ENCODE data around the gene HHAT. TPM values are rescaled to one million over a fixed set of nuclear protein-coding genes. Genes with fewer than 3 reads are reported as not detected.

Gene HHAT
- total and polyA plus RNA-seq, 2 of the 13 experiments (the other 11 are each of a cell fraction or from before 2014, with no cell fraction given): 2.6 to 4.9 TPM

DNA sequence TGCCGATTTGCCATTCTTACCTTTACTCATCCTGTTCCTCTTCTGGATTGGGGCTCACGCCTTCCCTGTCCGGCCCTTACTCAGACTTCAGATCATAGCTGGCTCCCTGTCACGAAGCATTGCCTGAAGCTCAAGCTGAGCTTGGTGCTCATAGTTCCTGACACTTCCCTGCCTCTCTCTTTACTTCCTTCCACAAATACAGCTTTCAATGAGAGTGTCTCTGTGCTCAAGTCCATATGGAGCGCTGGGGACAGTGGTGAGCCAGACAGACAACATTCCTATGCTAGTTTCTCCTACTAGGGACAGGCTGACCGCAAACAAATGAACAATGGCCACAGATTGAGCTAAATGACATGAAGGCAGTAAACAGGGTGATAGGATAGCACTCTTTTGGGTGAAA lies 38.1 kb downstream of the HHAT start:
- H3K4me1 ChIP-seq (ENCODE audit: insufficient read depth, low read length): peaks cover 81% of the 10 kb centered on the region
- DNase-seq (ENCODE audit: low spot score) (peak; percentile 86), FAIRE-seq (peak; percentile 94), ATAC-seq (peak; percentile 98)
- POLR2A ChIA-PET: interaction anchor here (0.9 to 2.8 kb wide), 4 partner anchors 7 to 38 kb away, joined by 3 to 16 read pairs (median 6); partner anchors contain the start of gene HHAT
- in situ Hi-C loops (cut with HindIII; ENCODE audit: extremely low pct_ligation_motif_present, low pct_unique_long_range_greater_than_20kb): no loop called here
- WGBS (ENCODE audit: low lambda C conversion rate): 5% methylated on average over 6 of the region's 6 CpGs
- H3K9ac ChIP-seq (ENCODE audit: insufficient read depth, low read depth, low read length): peak overlapping the region; percentile 20
- peak overlapping the region; percentile 80 for H3K4me2 ChIP-seq (ENCODE audit: low read depth, low read length)
- H3K4me3 ChIP-seq (replicated peaks in 1 of 3; ENCODE audit: insufficient read depth in 1 of 3, low read depth in 2 of 3, low read length in 3 of 3): peak overlapping the region; percentile 5 to 40 (median 36); a peak in 4 of 6 replicates
- no peaks in the 10 kb centered on the region for H3K79me2 ChIP-seq (ENCODE audit: insufficient read depth, low read length)
- no peaks in the 10 kb centered on the region for H3K9me3 ChIP-seq (ENCODE audit: low read length)
- no TSS peak for BruUV-seq (replicated peaks)
- no peaks in the 10 kb centered on the region for H4K20me1 ChIP-seq (ENCODE audit: insufficient read depth, low read length)
- peak overlapping the region; percentile 67 for H3K27ac ChIP-seq (ENCODE audit: extremely low read length, insufficient read depth, low read length)
- intact Hi-C loops (cut with micrococcal nuclease; ENCODE audit: unreplicated experiment): loop anchor here (2.0 to 5.0 kb wide), 4 partner anchors 18 to 439 kb away; partner anchors contain the start of gene HHAT
- H3K36me3 ChIP-seq (replicated peaks in 1 of 2; ENCODE audit: control insufficient read depth in 1 of 2, insufficient read depth in 2 of 2, low read length in 2 of 2): no peaks in the 10 kb centered on the region
- H2AFZ ChIP-seq (ENCODE audit: low read length): peak overlapping the region; percentile 9
- CTCF ChIA-PET (ENCODE audit: low intra/inter-chr PET ratio, low total read pairs): interaction anchor here (1.2 kb wide), 1 partner anchor 34 kb away, joined by 3 read pairs; no protein-coding TSS in a partner anchor
- H3K27me3 ChIP-seq (ENCODE audit: control insufficient read depth in 1 of 2, insufficient read depth in 2 of 2, low read length in 2 of 2): no peaks in the 10 kb centered on the region
- TF ChIP-seq MED13 (CRISPR knock-in tag; IDR thresholded peaks at IDR 0.05) (no peak), ZNF574 (CRISPR knock-in tag; IDR thresholded peaks at IDR 0.05) (peak; percentile 31; the same call in 1 of the 2 replicates), NFYC (CRISPR knock-in tag; IDR thresholded peaks at IDR 0.05) (no peak), KLF6 (CRISPR knock-in tag; IDR thresholded peaks at IDR 0.05) (no peak), SAP130 (CRISPR knock-in tag; IDR thresholded peaks at IDR 0.05; ENCODE audit: low read depth) (peak; percentile 75), ELF1 (CRISPR knock-in tag; IDR thresholded peaks at IDR 0.05) (0 out of 2 replicates have a peak, but pooled peaks have one; percentile 24), FOXA3 (CRISPR knock-in tag; IDR thresholded peaks at IDR 0.05) (peak; percentile 45; the same call in 1 of the 2 replicates), ZKSCAN1 (IDR thresholded peaks at IDR 0.05; ENCODE audit: low read length) (no peak), SKIL (CRISPR knock-in tag; IDR thresholded peaks at IDR 0.05; ENCODE audit: borderline replicate concordance) (peak; percentile 34; the same call in 1 of the 2 replicates), MXI1 (IDR thresholded peaks at IDR 0.05; ENCODE audit: borderline replicate concordance, low read depth, low read length) (peak; percentile 9; the same call in 1 of the 3 replicates), BRCA1 (CRISPR knock-in tag; IDR thresholded peaks at IDR 0.05) (no peak), TEAD3 (CRISPR knock-in tag; optimal IDR thresholded peaks at IDR 0.05; ENCODE audit: borderline replicate concordance) (peak; percentile 55), ZNF501 (CRISPR knock-in tag; IDR thresholded peaks at IDR 0.05) (0 out of 2 replicates have a peak, but pooled peaks have one; percentile 32), ZKSCAN8 (CRISPR knock-in tag; IDR thresholded peaks at IDR 0.05; ENCODE audit: borderline replicate concordance) (peak; percentile 21; the same call in 1 of the 2 replicates)
- TF ChIP-seq, protein P1, sequence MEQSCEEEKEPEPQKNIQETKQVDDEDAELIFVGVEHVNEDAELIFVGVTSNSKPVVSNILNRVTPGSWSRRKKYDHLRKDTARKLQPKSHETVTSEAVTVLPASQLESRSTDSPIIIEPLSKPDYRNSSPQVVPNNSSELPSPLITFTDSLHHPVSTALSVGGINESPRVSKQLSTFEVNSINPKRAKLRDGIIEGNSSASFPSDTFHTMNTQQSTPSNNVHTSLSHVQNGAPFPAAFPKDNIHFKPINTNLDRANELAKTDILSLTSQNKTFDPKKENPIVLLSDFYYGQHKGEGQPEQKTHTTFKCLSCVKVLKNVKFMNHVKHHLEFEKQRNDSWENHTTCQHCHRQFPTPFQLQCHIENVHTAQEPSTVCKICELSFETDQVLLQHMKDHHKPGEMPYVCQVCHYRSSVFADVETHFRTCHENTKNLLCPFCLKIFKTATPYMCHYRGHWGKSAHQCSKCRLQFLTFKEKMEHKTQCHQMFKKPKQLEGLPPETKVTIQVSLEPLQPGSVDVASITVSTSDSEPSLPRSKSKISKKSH (CRISPR knock-in tag; IDR thresholded peaks at IDR 0.05; ENCODE audit: borderline replicate concordance): no peak
- TF ChIP-seq, protein P2, sequence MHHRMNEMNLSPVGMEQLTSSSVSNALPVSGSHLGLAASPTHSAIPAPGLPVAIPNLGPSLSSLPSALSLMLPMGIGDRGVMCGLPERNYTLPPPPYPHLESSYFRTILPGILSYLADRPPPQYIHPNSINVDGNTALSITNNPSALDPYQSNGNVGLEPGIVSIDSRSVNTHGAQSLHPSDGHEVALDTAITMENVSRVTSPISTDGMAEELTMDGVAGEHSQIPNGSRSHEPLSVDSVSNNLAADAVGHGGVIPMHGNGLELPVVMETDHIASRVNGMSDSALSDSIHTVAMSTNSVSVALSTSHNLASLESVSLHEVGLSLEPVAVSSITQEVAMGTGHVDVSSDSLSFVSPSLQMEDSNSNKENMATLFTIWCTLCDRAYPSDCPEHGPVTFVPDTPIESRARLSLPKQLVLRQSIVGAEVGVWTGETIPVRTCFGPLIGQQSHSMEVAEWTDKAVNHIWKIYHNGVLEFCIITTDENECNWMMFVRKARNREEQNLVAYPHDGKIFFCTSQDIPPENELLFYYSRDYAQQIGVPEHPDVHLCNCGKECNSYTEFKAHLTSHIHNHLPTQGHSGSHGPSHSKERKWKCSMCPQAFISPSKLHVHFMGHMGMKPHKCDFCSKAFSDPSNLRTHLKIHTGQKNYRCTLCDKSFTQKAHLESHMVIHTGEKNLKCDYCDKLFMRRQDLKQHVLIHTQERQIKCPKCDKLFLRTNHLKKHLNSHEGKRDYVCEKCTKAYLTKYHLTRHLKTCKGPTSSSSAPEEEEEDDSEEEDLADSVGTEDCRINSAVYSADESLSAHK (CRISPR knock-in tag; IDR thresholded peaks at IDR 0.05; ENCODE audit: borderline replicate concordance): no peak
